Measurements from ENCODE around the gene GPRC5C.

DNA sequence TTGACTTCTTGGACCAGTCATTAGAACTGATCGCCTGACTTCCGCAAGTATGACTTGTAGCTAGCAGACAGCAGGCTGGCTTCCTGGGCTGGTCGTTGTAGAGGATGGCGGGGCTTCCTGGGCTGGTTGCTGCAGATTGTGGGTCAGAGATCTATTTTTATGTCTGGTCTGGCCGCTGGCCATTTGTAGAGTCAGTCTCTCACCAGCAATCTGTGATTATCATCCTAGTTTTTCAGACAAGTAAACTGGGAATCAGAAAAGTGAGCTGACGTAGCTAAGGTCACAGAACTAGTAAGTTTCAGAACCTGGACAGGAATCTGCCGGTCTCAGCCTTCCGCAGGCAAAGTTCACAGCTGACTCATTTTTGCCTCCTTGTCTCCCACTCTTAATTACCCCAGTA lies 45.5 kb upstream of the GPRC5C start:
- TF ChIP-seq, protein P1, sequence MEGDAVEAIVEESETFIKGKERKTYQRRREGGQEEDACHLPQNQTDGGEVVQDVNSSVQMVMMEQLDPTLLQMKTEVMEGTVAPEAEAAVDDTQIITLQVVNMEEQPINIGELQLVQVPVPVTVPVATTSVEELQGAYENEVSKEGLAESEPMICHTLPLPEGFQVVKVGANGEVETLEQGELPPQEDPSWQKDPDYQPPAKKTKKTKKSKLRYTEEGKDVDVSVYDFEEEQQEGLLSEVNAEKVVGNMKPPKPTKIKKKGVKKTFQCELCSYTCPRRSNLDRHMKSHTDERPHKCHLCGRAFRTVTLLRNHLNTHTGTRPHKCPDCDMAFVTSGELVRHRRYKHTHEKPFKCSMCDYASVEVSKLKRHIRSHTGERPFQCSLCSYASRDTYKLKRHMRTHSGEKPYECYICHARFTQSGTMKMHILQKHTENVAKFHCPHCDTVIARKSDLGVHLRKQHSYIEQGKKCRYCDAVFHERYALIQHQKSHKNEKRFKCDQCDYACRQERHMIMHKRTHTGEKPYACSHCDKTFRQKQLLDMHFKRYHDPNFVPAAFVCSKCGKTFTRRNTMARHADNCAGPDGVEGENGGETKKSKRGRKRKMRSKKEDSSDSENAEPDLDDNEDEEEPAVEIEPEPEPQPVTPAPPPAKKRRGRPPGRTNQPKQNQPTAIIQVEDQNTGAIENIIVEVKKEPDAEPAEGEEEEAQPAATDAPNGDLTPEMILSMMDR (IDR thresholded peaks at IDR 0.05): no peak
- TF ChIP-seq POLR2A (IDR thresholded peaks at IDR 0.05) (no peak), EP300 (IDR thresholded peaks at IDR 0.05; ENCODE audit: low read depth) (no peak), POLR2AphosphoS5 (IDR thresholded peaks at IDR 0.05) (no peak)

Measured in transverse colon (tissue), 4 donors.